ENCODE results near the gene DEPDC5.

DEPDC5 gene

GRCh38 chr22:31895411-31896123 lies 141.7 kb downstream of the DEPDC5 start:
- DNase-seq (ENCODE audit: low read depth in 2 of 2), result no peak

DNA sequence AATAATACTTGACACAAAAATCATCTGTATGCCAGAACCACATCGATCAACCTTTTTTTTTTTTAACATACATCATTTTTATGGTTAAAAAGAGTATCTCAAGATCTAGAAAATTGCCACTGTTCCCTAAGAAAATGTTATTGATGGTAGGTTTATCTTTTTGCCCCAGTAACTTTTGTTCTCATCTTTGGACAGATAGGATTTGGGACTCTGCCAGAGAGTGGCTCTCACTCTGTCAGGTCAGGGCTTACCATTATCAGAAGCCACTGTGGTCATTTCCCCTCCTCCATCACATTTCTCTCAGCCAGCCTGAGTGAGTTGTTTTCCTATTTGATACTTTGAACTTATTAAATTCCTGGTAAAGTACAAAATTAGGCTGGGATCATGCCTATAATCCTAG lies 142.7 kb downstream of the DEPDC5 start:
- DNase-seq (ENCODE audit: low read depth in 2 of 2), result no peak

- no peak for DNase-seq (ENCODE audit: low read depth in 2 of 2)
Observed at GRCh38 chr22:31897842-31898805, 144.3 kb downstream of the DEPDC5 start.

GRCh38 chr22:31898926-31899325 lies 145.1 kb downstream of the DEPDC5 start:
- DNase-seq (ENCODE audit: low read depth in 2 of 2), result no peak

DNA sequence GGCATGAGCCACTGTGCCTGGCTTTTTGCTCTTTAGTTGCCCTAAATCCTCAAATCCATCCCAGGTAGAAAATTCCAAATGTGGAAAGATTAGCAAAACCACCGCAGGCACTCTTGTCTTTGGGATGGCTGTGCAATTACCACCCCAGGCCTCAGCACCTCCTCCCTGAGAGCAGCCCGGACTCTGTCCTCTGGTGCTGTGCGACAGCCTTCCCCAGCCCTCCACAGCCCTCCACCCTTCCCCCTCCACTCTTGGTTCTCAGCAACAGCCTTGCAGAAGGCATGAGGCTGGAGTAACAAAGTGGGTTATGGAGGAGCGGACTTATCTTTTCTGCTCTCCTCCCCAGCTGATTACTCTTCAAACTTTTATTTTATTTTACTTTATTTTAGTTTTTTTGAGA lies 145.8 kb downstream of the DEPDC5 start:
- no peak for DNase-seq (ENCODE audit: low read depth in 2 of 2)

- no peak for DNase-seq (ENCODE audit: low read depth in 2 of 2)
Observed at GRCh38 chr22:31901388-31902137, 147.7 kb downstream of the DEPDC5 start.

DNA sequence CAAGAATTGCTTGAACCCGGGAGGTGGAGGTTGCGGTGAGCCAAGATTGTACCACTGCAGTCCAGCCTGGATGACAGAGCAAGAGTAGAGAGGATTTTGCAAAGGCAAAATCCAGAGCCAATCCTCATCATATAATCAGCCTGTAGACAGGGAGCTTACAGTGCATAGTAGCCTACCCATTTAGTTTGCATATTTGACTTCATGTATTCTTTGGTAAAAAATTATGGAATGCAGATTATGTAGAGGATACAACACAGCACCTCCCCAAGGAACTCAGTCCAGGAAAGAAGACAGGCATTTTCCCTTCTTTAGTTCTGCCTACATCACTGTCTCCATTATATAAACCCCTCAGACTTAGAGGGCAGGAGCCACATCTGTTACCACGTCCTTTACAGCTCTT lies 150.8 kb downstream of the DEPDC5 start:
- no peak for DNase-seq (ENCODE audit: low read depth in 2 of 2)

DNA sequence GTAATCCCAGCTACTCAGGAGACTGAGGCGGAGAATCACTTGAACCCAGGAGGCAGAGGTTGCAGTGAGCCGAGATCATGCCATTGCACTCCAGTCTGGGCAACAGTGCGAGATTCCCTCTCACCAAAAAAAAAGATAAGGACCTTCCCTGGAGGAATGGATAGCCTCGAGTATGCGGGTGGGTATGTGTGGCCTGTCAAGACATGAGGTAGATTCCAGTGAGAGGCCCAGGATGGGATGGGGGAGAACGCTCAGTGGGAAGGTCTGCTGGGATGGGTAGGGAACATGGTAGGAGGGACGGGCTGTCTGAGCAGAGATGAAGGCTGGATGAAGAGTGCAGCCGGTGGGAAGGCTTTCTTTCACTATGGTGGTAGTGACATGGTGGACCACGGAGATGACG lies 151.5 kb downstream of the DEPDC5 start:
- no peak for DNase-seq (ENCODE audit: low read depth in 2 of 2)

- no peak for DNase-seq (ENCODE audit: low read depth in 2 of 2)
Observed at GRCh38 chr22:31906086-31906485, 152.3 kb downstream of the DEPDC5 start.

DNA sequence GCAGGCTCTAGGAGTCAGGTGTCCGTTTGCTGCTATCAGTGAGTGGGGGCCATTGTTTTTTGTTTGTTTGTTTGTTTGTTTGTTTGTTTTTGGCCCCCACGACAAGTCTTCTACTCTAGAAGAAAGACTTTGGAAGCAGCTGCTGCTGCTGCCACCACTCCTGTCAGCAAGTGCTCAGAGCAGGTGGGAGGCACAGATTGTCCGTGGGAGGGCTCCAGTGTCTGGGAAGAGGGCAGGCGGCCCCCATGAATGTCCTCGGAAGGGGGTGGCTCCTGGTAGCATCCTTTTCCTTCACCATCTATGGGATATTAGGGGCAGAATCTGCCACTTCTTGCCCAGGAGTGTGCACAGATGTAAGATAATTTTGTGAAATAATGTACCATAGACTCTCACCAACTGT lies 152.8 kb downstream of the DEPDC5 start:
- no peak for DNase-seq (ENCODE audit: low read depth in 2 of 2)

GRCh38 chr22:31909977-31910376 lies 156.2 kb downstream of the DEPDC5 start:
- no peak for DNase-seq (ENCODE audit: low read depth in 2 of 2)

DNA sequence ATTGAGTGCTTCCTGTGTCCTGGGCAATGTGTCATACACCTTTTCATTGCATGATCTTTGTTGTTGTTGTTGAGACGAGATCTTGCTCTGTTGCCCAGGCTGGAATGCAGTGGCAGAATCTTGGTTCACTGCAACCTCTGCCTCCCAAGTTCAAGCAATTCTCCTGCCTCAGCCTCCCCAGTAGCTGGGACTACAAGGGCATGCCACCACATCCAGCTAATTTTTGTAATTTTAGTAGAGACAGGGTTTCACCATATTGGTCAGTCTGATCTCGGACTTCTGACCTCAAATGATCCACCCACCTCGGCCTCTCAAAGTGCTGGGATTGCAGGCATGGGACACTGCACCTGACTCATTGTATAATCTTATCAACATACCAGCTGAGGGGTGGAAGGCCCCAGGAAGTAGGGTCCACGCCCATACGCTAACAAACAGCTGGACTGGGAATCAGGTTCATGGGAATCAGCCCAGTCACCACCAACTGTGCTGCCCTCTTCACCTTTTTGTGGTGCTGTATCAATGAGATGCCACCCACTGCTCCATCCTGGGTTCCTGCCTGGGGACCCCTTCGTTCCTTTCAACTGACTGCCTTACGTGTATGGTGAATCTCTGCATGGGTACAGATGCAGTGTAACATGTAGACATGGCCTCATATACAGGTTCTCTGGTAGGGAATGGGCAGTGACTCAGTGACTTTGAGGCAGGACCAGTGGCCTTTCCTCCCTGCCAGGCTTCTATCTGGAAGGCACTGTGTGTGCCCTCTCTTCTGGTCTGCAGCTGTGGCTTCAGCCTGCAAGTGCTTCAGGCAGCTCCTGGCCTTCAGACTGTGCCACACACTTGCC lies 158.0 kb downstream of the DEPDC5 start:
- DNase-seq (ENCODE audit: low read depth in 2 of 2), result no peak

DNA sequence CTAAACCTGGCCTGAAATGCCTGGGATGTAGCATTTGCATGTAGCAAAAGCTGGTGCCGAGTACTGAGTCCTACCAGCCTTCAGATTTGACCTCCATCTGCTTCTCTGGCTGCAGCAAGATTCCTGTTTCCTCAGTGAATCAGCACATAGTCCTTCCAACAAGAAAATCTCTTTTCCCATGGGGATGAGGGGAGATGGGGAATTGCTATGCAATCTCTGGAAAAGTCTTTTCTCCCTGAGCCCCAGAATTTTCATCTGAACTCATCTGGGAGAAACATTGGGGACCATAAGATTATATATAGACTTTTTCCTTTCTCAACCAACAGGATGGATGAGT lies 158.6 kb downstream of the DEPDC5 start:
- no peak for DNase-seq (ENCODE audit: low read depth in 2 of 2)

- no peak for DNase-seq (ENCODE audit: low read depth in 2 of 2)
Observed at GRCh38 chr22:31915586-31915985, 161.8 kb downstream of the DEPDC5 start.

DNA sequence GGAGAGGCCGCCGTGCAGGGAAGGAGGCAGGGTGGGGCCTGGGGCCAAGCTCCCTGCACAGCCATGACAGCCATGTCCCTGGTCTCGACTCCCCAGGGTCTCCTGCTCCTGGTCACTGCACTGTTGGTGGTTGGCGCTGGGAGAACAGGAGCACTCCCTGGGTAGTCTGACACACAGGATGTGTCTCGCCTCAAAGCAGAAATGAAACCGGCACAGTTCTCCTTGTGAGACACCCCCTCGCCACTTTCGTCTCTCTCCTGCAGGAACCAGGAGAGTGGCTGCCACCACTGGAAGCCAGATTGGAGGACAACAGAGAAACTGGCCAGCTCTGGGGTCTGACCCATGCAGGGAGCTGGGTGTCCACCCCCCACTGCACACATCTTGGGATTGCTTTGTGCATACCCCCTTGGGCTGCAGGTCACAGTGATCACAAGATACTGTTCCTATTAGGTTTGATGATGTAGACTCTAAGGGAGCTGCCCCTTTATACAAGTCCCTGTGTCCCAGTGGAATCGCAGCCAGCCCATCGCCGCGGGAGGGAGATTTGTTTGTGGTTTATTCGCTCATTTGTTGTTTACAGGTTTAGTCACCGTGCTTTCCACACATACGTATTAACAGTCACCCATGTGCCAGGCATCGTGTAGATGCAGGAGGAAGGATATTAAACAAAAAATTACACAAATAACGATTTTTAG lies 163.6 kb downstream of the DEPDC5 start:
- DNase-seq (ENCODE audit: low read depth in 2 of 2), result no peak

DNA sequence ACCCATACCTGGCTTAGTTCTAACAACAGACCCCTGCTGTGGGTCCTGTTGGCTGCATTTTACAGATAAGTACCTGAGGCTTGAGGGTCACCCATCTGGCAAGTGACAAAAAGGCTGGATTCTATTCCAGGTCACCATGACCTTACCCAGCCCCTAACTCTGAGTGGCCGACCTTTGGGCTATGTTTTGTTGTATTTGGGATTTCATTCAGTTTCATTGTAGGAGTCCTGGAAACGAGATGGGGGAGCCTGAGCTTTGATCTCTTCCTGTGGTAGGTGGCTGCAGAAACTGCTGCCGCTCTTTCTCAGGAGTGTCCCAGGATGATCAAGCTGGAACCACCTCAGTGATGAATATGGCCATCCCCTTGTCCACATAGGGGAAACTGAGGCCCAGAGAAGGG lies 165.9 kb downstream of the DEPDC5 start:
- no peak for DNase-seq (ENCODE audit: low read depth in 2 of 2)

DNA sequence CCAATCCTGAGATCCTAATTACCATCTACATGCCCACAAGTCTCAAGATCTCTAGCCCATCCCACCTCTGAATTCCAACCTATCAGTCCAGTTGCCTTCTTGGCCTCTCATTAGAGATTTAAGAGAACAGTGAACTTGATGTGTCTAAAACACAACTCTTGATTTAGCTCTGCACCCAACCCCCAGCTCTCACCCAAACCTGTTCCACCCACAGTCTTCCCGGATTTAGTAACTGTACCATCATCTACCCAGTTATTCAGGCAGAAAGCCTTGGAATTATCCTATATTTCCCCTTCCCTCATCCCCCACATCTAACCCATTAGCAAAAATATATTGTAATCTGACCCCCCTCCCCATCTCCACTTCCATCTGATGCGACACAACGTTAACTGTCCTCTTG lies 166.5 kb downstream of the DEPDC5 start:
- no peak for DNase-seq (ENCODE audit: low read depth in 2 of 2)

DNA sequence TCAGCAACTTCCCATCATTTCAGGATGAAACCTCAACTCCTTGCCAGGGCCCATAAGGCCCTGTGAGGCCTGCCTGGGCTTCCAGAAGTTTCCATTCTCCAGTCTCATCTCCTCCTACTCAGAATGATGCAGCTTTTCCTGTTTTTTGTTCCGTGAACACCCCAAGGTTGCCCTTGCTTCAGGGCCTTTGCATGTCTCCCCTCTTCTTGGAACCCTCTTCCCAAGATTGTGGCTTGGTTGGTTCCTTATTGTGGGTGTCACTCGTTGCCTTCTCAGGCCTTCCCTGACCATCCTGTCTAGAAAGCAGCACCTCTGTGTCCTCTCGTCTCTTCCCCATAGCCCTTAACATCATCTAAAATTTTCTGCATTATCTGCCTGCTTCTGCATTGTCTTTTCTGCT lies 167.3 kb downstream of the DEPDC5 start:
- DNase-seq (ENCODE audit: low read depth in 2 of 2), result no peak

GRCh38 chr22:31922534-31922933 lies 168.7 kb downstream of the DEPDC5 start:
- DNase-seq (ENCODE audit: low read depth in 2 of 2), result no peak

DNA sequence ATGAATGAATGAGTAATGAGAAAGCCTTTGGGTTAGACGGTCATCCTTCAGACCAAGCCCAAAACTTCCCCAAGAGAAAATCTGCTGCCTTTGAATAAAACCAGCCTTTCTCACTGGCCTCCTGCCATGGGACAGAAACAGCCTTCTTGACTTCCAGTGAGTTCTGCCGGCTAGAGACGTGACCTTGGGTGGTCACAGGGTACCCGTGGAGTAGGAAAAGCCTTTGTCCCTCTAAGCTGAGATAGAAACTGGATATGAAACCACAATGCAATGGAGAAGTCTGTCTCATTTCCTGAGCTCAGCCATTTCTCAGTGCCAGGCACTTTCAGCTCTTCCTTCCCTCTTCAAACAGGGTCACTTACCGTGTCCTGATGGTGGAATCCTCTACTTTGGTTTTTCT lies 169.3 kb downstream of the DEPDC5 start:
- DNase-seq (ENCODE audit: low read depth in 2 of 2), result no peak

DNA sequence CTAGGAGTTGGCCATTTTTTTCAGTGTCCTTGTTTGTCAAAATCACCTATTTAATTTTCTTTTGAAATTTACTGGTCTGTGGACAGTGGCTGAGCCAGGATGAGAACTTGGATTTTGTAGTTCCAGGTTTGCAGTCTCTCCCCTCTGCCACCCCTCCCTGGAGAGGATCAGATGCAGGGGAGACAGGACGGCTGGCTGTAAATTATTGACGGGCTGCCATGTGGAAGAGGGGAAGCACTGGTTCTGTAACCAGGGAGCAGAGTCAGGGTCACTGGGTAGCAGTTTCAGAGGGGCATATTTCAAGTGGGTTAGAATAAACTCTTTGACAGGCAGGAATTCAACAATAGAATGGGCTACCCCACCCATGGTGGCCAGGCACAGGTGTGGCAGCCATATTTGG lies 169.9 kb downstream of the DEPDC5 start:
- no peak for DNase-seq (ENCODE audit: low read depth in 2 of 2)

Data from stimulated activated CD8-positive, alpha-beta memory T cell treated with anti-CD3 and anti-CD28 coated beads, Interleukin-2, amount 100 ng/mL, for 1 hour (primary cell).